GM18526 (cell line): ENCODE measurements around the gene KDM4E.

ENCODE experiments used
- POLR2A ChIP-seq: IDR thresholded peaks from 3 replicates; pipeline ENCODE4 v1.6.1; 2011; ENCODE audit not compliant: insufficient read length; ENCODE audit errors: extremely low read depth

Gene KDM4E

DNA sequence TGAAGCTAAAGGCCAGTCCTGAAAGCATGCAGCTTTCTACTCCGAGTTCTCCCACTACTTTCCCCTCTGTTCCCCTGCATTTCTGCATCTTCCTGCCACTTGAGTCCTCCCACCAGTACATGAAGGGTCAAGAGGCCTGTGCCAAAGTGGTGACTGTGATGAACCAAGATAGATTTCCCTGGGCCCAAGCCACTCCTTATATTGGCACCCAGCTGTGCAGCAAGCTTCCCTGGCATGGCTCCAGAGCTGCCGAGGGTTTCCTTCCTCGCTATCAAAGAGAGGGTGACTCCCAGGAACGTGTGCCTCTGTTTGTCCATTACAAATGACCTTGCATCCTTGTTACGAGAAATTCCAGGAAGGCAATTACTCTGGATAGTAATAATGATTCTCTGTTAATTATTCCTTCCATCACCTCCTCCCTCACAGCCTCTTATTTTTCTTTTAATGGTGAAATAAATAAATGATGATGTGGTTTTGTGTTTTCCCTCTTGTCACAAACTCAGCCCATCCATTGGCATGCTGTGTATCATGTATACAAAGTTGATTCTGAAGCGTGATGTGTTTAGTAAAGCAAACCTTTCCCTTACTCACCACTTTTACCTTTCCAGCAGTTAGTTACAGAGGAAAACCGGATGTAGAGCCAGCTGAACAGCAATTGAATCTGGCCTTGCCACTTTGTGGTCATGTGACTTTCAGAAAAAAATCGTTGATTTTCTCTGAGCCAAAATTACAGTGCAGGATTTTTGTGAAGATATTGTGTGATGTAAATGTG is 49.9 kb downstream of the KDM4E start:
- TF ChIP-seq POLR2A, result no peak

DNA sequence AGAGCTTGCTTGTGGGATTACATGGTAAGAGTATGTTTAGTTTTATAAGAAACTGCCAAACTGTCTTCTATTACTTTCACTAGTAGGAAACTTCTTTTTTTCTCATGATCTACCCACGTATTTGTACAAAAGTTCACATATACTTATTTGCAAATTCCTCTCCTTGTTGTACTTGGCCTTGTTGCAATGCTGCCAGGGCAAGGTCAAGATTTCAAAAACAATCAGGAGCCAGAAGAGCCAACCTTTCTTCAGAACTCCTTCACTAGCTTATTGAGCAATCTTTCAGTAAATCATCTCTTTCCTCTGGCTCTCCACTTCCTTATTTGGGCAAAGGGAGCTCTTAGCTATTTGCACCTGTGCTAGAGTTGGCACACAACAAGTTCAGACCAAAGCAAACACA is 51.4 kb downstream of the KDM4E start:
- no peak for TF ChIP-seq POLR2A

- no peak for TF ChIP-seq POLR2A
Observed at GRCh38 chr11:95076981-95077380, 51.9 kb downstream of the KDM4E start.
